OCI-LY1 (cell line): ENCODE measurements around the gene APOF.

Experiments
- CTCF ChIP-seq: fragments of 200-600 bp; sonication (generic), shearing (Covaris generic); IDR thresholded peaks from 2 replicates; pipeline ENCODE4 v1.5.1; 2017; ENCODE audit warnings: mild to moderate bottlenecking, antibody characterized with exemption, low read length, moderate library complexity, mixed read lengths
- EZH2 ChIP-seq: fragments of 200-600 bp; sonication (generic), shearing (Covaris generic); IDR thresholded peaks from 2 replicates; pipeline ENCODE4 v1.8.0; 2017; ENCODE audit warnings: borderline replicate concordance, mixed run types, mild to moderate bottlenecking, antibody characterized with exemption, low read length, moderate library complexity, mixed read lengths

GRCh38 chr12:56334490-56334793 lies 28.2 kb downstream of the APOF start:
- TF ChIP-seq CTCF (no peak), EZH2 (no peak)
